Fibroblast of skin of abdomen (primary cell): ENCODE measurements around the gene GGT5.
"Not testable (repeated sequence)": the region's sequence is repeated elsewhere in the genome, so short reads cannot be mapped to it uniquely, and the experiment has no call there.

Experiments
- DNase-seq: peaks from one replicate; pipeline ENCODE4 v3.0.0-alpha.2; 2013

Gene GGT5

GRCh38 chr22:24262185-24262749 lies 17.4 kb upstream of the GGT5 start:
- not testable (repeated sequence) for DNase-seq

DNA sequence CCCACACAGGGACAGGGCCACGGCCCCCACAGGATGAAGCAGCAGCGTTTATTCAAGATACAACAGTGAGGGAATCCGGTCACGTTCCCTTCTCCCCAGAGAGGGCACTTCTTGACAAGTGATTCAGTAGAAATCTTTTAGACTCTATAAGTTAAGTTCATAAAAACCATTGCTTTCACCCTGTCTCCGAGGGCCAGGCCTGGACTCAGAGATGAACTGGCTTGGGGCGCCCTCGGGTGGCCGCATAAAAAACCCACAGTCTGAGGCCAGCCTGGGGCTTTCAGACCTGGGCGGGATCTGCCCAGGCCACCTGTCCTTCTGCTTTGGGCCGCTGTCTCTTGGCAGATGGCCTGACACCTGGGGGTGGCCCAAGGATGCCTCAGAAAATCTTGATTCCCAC lies 14.6 kb upstream of the GGT5 start:
- peak; percentile 75 for DNase-seq

DNA sequence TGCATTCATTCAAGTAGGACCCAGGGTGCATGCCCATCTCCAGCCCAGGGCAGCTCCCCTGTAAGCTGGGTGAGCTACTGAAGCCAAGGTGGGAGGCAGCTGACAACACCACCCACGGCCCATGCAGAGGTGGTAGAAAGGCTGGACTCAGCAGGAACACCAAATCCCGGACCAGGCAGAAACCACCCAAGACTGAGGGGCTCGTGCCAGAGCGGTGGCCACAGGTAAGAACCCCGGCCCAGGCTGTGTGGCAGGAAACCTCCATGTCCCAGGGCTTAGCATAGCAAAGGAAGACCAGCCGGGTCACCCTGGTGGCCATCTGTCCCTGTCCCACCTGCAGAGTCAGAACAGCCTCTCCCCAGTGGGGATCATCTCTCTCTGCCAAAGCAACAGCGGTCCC lies 11.9 kb upstream of the GGT5 start:
- DNase-seq, result not testable (repeated sequence)

GRCh38 chr22:24256136-24256535 lies 11.3 kb upstream of the GGT5 start:
- DNase-seq, result not testable (repeated sequence)

DNA sequence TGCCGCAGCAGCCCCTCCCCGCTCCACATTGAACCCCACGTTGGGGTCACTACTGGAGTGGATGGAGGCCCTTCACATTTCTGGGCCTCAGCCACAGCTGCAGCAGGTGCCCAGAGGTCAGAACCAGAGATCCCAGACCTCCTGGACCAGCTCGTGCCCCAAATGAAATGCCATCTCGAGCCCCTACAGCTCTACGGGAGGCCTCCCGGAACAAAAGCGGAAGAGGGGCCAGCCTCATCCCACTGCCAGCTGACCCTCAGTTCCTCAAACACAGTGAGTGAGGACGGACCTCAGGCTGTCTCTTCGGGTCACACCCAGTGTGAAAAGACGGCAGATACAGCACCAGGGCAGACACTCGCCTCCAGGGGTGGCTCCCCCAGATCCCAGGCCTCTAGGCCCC lies 8.2 kb upstream of the GGT5 start:
- DNase-seq, result not testable (repeated sequence)

- not testable (repeated sequence) for DNase-seq
Measured at GRCh38 chr22:24251286-24251685, 6.4 kb upstream of the GGT5 start.

DNA sequence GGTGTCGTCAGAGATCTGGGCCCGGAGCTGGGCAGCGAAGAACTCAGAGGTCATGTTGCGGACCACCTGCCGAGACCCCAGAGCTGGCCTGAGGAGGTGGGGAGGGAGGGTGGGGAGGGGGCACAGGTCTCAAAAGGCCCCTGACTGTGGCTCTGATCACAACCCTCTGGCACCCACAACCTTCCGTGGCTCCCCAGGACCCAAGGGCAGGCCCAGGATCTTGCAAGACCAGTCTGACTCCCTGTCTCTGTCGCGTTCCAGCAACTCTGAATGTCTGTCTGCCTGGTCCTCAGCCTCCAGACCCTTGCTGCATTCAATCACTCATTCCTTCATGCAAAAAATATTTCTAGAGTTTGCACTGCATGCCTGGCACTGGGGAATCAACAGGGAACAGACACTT lies 4.5 kb upstream of the GGT5 start:
- not testable (repeated sequence) for DNase-seq

DNA sequence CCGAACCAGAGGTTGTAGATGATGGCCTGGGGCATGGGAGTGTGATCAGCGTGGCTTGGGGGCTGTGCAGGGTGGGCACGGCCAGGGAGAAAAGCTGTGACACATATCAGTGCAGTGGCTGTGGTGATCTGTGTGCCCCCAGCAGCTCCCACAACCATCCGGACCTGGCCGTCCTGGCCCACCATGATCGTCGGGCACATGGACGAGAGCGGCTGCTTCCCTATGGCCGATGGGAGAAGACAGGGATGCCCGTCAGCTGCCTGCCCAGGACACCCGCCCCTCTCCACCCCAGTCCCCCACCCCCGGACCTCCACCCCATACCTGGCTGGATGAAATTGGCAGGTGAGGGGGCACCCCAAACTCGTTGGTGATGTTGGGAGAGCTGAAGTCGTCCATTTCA lies 3.7 kb upstream of the GGT5 start:
- DNase-seq, result not testable (repeated sequence)

GRCh38 chr22:24247564-24248344 lies 2.9 kb upstream of the GGT5 start:
- DNase-seq, result peak; percentile 81

GRCh38 chr22:24247011-24247507 lies 2.2 kb upstream of the GGT5 start:
- DNase-seq, result no peak

DNA sequence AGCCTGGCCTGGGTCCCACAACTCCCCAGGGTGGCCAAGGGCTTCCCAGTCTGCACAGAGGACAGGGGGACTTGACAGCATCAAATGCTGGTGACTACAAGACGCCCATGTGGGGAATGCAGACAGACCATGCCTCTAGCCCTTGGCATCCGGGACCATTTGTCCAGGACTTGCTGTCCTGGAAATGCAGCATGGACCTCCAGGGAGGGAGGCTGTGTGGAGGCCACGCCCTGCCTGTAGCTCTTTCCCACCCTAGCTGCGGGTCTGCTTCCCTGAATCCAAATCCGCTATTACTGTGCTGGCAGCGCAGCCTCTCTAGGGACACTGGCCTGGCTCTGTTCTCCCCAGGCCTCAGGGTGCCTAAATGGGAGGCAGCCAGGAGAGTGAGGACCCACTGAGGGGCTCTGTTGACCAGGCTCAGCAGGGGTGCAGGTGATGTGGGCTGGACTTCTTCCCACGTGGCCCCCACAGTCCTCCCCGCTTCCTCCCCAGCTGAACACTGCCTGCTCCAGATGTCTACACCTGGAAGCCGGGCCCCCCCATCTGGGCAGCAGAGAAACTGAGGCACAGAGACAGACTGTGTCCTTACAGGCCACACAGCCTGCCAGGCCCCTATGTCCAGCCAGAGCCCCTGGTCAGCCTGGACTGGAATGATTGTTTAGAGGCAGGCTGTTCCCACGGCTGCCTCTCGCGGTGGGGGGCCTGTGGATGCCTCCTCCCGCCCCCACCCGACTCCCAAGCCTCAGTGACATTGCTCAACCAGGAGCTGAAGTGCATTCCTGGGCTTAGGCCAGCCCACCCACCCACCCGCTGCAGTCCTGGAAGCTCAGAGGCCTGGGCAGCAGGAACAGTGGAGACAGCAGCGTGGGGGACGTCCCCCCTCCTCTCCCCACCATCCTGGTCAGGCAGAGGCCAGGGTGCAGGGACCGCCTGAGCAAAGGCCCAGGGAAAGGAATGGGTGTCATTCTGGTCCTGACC lies 991 bp upstream of the GGT5 start:
- peak; percentile 53 for DNase-seq

GRCh38 chr22:24244144-24244787 lies 616 bp downstream of the GGT5 start:
- peak; percentile 41 for DNase-seq

DNA sequence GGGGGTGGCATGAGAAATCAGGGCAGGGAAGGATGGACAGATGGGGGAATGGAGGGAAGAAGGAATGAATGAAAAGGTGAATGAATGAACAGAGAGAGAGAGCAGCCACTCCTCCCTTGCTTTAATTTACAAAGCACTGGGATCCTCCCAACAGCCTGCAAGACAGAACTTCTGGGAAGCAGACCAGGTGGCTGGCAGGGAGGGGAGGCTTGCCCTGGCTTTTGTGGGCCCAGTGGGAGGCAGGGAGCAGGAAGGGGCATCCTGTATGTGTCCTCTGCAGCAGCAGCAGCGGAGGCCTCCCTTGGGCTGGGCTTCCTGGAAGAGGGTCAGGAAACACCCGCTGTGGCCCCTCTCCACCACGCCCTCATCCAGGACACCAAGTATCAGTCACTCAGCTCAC lies 1.5 kb downstream of the GGT5 start:
- DNase-seq, result not testable (repeated sequence)

DNA sequence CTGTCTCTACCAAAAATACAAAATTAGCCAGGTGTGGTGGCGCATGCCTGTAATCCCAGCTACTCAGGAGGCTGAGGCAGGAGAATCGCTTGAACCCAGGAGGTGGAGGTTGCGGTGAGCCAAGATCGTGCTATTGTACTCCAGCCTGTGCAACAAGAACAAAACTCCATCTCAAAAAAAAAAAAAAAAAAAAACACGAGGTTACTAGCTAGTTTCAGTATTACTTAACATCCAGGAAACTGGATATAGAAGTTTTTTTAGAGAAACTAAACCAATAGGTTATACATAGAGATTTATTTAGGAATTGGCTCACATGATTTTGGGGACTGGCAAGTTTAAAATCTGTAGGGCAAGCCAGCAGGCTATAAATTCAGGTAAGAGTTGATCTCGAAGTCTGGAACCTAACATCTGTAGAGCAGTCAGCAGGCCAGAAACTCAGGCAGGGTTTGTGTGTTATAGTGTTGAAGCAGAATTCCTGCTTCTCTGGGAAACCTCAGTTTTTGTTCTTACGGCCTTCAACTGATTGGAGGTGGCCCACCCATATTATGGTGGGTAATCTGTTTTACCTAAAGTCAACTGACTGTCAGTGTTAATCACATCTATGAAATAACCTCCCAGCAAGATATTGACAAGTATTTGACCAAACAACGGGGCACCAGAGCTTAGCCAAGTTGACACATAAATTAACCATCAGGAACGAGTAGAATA lies 3.7 kb downstream of the GGT5 start:
- DNase-seq, result not testable (repeated sequence)

DNA sequence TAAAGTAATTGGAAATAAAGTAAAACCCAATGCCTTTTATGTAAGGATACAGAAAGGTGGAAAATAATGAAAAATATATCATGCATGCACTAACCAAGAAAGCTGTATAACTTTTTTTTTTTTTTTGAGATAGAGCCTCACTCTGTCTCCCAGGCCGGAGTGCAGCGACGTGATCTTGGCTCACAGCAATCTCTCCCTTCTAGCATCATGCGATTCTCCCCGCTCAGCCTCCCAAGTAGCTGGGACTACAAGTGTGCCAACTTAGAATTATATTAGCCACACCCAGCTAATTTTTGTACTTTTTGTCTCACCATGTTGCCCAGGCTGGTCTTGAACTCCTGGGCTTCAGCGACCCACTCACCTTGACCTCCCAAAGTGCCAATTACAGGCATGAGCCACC lies 4.5 kb downstream of the GGT5 start:
- DNase-seq, result no peak

DNA sequence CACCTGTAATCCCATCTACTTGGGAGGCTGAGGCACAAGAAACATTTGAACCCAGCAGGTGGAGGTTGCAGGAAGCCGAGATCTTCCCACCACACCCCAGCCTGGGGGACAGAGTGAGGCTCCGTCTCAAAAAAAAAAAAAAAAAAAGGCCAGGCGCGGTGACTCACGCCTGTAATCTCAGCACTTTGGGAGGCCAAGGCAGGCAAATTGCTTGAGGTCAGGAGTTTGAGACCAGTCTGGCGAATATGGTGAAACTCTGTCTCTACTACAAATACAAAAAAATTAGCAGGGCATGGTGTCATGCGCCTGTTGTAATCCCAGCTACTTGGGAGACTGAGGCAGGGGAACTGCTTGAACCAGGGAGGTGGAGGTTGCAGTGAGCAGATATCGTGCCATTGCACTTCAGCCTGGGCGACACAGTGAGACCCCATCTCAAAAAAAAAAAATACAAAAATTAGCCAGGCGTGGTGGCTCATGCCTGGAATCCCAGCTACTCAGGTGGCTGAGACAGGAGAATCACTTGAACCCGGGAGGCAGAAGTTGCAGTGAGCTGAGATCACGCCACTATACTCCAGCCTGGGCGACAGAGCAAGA lies 6.7 kb downstream of the GGT5 start:
- DNase-seq, result not testable (repeated sequence)

DNA sequence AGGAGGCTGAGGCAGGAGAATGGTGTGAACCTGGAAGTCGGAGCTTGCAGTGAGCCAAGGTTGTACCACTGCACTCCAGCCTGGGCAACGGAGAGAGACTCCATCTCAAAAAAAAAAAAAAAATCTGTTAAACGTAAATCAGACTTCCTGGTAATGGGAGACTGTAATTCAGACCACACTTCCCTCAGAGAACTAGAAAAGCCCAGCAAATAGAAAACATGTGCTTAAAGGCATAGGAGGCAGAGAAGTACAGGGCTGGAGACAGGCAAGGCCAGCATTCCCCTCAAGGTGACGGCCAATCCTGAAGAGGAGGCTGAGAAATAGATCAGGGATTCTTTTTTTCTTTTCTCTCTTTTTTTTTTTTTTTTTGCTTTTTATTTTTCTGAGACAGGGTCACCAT lies 8.2 kb downstream of the GGT5 start:
- DNase-seq, result peak; percentile 65

GRCh38 chr22:24235315-24235714 lies 9.6 kb downstream of the GGT5 start:
- no peak for DNase-seq

- no peak for DNase-seq
Measured at GRCh38 chr22:24233816-24234215, 11.1 kb downstream of the GGT5 start.

- DNase-seq, result no peak
Measured at GRCh38 chr22:24233235-24233634, 11.6 kb downstream of the GGT5 start.

- DNase-seq, result no peak
Measured at GRCh38 chr22:24232725-24233124, 12.2 kb downstream of the GGT5 start.
